GM19468 (cell line): Measurements from ENCODE around the gene RASGEF1B.

Source experiments
- ATAC-seq: cut with Tn5 transposase; IDR thresholded peaks from one replicate; pipeline ENCODE4 v1.9.1; 2021; ENCODE audit warnings: mild to moderate bottlenecking, moderate library complexity, moderate number of reproducible peaks; ENCODE audit not compliant: unreplicated experiment; ENCODE audit errors: extremely low read depth

Gene RASGEF1B

DNA sequence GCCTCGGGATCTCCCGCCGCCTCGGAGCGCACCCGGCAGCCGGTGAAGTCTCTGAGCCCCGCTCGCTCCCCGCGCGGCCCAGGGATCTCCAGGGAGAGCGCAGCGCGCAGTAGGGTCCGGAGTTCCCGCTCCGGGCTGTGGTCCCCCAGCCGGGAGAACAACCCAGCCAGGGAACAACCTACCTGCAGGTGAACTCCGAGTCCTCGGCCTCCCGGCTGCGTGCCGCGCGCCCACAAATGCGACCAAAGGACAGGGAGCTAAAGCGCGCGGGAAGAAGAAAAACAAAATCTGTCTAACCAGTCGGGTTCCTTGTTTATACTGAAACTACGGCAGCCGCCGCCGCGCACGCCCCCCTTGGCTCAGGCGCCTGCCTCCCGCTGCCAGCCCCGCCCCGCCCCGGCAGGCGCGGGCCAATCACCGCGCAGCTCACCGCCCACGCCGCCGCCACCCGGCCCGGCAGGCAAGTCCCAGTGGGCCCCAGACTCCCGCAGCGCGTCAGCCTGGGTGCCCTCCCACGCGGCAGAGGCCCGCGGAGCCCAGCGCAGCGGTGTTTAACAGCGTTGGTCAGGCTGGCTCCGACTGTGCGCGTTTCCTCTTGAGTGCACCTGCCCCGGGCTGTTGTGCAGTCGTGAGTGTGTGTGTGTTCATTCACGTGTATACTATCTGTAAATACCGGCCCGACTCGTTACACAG lies at the start of gene RASGEF1B:
TSS of gene RASGEF1B (minus strand) at position 320 of the 693 bp plus-strand sequence. CDS start 12,399 bp downstream, outside the sequence.
- peak; percentile 94 for ATAC-seq

DNA sequence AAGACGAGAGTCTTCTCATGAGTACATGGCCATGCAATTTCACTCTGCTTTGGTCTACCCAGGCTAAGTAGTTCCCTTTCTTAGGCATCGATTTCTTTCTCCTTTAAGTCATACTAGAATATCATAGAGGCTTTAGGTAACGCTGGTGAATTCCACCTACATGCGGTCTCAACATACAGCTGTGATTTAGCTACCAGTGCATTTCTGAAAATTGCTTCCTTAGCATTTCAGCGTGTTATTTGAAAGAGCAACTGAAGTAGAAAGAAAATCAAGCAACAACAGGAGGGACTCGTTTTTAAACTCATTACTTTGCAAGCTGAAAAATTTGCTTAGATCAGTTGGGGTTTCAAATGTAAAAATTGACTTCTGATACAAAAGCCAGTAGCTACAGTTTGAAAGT lies 48.1 kb upstream of the RASGEF1B start:
- ATAC-seq: no peak

DNA sequence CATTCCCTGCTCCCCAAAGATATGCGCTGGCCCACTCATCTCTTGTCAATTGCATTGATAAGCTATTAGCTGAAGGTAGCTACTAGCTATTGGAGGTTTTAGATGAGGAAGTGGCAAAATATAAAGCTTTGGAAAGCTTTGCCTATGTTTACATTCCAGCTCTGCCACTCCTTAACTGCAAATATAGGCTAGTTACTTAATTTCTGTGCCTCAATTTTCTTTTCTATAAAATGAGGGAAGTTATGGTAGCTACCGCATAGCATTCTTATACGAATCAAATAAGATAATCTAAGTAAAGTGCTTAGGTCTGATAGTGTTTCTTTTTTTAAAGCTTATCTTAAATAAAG lies 47.7 kb upstream of the RASGEF1B start:
- no peak for ATAC-seq

DNA sequence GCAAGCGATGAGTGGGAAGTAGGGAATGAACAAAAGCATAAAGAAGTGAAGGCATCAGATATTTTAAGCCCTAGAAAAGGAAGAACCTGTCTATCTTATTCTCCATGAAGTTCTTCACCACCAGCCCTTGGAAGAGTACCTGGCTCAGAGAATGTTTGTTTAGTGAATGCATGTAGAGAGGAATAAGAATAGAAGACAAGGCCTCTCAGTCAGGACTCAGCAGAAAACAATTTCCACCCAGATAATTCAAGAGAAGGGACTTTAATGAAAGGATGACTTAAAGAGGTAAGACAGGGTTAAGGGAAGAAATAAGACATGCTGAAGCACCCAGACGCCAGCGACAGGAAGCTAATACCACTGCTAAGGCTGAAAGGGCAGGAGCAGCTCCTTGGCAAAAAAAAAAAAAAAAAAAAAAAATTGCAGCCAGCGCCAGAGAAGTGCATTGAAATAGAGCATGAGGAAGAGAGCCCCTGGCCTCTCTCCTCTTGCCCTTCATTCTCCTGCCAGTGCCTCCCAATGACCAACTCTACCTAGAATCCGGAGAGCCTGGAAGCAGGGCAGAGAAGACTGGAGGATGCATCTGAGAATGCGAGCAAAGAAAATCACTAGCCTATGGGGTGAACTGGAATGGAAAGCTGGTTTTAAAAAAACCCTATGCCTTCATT lies 47.2 kb upstream of the RASGEF1B start:
- ATAC-seq: no peak

DNA sequence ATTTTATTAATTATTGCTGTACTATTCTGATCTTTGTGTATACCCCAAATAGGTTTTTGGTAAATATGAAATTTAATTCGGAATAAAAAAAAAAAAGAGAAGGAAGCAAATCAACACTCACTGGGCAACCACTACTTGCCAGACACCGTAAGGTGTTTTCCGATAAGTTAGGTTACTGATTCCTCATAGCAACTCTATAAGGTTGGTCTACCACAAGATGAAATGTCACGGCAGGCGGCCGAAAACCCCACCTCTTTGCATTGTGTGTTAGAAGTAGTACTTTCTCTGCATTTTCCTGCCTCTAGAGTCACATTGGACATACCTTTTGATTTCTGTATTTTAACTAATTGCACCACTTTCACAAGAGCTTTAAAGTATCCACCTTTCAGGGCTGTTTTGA lies 44.5 kb upstream of the RASGEF1B start:
- no peak for ATAC-seq

DNA sequence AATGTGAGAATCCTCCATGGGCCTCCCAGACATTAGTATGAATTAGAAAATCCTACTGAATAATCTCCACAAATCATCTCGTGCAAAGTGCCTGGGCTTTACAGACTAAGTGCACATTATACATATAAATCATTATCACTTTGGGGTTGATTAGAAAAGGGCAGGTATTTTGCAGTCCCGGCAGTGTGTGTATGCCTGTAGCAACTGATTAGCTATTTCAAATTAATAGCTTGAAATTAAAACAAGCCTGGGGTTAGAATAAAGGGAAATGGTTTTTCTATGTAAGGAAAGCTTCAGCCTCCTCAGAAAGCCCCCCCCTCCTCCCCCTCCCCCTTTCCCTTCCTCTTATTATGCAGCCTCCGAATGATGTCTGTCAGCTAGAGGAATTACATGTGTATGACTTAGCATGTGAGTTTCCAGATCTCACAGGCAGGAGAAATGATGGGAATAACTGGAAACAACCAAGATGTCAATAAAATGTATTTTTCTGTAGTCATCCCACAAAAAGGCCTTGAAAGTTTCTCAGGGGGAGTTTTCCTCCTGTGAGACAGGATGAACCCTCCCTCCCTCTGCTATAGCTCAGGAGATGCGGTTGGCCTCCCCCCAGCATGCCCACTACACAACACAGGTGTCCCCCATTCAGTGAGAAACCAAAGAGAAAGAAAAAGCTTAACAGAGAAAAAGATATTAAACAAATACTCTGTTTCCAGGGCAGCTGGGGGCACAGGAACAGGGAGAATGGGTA lies 41.2 kb upstream of the RASGEF1B start:
- no peak for ATAC-seq

DNA sequence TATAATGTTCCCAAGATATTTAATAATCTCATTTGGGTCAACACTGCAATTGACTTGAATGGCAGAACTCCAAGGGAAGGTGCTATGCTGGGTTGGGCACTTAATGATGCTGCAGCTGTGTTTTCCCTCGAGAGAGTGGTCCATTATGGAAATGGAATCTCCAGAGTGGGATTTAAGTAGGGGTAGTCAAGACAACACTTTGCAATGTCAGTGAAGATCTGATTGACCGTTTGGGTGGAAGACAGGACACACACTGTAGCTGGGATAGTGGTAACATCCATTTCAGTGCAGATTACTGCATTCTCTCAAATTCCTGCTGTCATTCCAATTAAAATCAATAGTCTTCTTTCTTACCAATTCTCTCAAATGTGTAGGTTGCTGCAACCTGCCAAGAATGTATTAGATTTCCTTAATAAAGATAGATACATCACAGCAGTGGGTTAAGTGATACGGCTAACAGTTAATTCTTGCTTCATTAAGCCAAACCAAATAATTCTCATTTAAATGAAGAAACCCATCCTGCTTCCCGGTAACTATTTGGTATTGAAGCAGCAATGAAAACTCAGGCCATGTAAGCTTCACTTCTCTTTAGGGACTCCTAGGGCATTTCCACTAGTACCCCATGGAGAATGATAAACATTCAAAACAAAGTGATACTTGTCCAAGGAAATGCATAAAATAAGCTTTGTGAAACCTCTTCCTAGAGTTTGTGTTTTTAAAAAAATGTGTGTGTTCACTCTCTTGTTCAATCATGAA lies 40.5 kb upstream of the RASGEF1B start:
- ATAC-seq: no peak

DNA sequence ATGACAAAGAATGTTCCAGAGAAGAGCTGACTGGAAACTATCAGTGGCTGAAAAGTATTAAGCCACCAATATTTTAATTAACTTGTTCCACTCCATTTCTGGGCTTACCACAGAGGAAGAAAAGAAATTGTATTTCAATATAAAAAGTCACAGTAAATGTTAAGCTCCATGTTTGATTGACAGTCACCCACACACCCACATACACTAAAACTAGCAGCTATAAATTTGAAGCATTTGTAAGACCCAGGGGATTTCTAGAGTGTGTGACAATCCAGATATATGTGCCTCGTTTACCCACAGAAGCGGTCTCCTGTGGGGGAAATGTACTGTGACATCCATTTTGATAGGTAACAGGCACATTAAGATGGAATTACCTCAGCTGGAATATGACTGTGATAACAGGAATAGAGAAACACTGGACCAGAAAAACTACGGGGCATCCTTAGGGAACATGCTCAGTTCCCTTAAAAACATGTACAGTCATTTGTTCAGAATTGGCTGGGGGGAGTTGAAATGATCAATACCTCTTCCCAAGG lies 39.0 kb upstream of the RASGEF1B start:
- no peak for ATAC-seq

DNA sequence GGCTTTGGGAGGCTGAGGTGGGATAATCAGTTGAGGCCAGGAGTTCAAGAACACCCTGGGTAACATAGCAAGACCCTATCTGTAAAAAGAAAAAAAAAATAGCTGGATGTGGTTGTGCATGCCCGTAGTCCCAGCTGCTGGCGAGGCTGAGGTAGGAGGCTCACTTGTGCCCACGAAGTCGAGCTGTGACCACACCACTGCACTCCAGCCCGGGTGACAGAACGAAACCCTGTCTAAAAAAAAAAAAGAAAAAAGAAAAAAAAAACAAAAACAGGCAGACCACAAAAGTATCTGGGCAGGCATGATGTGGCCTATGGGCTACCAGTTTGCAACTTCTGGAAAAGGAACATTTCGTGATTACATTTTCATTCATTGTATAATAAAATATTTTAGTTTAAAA lies 38.1 kb upstream of the RASGEF1B start:
- ATAC-seq: no peak

DNA sequence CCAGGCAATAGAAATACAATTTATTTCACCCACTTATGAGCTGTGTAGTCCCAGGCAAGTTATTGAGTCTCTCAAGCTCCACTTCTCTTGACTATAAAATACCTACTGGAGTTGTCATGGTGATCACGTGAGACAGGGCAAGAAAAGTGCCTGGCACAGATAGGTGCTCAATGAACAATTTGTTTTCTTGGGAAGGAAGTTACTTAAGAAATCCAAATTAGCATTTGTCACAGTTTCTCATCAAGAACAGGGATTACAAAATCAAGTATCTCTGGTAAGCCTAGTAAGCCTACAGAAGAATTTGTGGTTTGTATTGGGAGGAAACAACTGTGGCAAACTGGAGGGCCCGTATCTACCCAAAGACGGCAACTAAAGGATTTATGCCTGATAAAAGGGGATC lies 37.5 kb upstream of the RASGEF1B start:
- ATAC-seq: no peak

DNA sequence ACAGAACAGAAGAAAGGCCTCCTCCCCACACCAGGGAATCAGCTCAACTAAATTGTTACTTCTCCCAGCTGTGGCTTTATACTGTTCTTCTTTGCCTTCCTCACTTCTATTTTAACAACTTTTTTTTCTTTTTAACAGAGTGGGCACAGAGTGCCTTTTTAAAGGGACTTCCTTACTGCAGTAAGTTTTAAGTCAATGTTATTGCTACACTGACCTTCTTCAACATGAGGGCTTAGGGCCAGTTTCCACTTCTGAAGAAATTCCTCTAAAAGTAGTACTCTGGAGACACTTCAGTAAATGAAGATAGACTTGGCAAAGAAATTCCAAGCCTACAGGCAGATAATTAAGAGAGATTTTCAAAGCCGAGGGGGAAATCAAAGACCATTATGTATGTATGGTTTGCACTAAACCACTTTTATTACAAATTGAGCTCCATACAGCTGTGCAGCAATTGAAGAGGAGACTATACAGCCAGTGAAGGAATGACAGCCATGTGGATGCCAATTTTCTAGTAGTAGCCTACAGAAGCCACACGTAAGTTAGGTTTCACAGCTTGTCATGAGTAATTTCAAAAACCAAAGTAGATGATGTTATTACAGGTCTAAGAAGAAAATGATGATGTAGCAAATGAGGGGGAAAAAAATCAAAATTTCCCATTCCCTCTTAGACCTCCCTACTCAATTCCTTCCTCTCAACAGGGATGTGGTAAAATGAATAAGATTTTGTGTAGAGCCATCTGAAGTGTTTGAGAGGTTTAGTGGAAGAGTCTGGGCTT lies 36.9 kb upstream of the RASGEF1B start:
- ATAC-seq: no peak

DNA sequence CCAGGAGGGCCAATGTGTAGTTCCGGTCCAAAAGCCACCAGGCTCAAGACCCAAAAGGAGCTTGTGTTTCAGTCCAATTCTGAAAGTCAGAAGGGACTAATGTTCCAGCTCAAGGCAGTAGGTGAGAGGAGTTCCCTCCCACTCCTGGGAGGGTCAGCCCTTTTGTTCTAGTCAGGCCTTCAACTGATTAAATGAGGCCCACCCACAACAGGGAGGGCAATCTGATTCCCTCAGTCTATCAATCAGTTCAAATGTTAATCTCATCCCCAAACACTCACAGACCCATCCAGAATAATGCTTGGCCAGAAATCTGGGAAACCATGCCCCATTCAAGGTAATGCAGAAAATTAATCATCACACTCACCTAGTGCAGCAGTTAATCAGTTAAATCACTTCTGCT lies 35.8 kb upstream of the RASGEF1B start:
- ATAC-seq: no peak

DNA sequence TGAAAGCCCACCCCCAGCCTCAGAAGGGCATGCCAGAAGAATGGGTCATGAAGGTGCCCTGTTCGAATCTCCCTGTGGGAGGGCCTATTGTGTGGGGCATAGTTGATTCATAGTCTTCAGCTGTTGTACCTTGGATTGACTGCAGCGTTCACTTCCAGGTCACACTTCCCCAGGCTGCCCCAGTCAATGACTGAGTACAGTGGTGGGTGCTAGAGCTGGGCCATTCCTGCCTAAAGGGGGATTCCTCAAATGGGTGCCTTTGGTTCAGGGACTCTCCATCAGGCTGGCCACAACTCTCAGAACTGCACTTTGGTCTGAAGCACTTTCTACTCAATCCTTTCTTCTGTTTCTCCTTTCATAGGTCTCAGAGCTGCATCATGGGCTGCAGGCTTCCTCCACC lies 35.0 kb upstream of the RASGEF1B start:
- no peak for ATAC-seq

DNA sequence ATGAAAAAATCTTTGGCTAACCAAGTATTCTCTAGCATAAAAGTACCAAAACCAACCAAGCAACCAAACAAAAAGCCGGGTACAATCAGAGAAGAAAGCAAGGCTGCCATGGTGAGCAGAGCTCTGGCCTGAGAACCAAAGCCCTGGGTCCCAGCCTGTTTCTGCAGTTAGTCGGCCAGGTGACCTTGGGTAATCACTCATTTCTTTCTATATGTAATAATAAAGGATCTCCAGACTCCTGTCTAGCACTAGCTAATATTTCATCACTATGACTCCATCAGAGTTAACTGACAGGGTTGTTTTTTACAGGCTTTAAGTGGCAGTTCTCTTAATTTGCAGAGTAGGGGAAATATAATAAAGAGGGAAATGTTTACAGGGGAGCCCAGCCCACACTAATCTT lies 34.0 kb upstream of the RASGEF1B start:
- no peak for ATAC-seq

DNA sequence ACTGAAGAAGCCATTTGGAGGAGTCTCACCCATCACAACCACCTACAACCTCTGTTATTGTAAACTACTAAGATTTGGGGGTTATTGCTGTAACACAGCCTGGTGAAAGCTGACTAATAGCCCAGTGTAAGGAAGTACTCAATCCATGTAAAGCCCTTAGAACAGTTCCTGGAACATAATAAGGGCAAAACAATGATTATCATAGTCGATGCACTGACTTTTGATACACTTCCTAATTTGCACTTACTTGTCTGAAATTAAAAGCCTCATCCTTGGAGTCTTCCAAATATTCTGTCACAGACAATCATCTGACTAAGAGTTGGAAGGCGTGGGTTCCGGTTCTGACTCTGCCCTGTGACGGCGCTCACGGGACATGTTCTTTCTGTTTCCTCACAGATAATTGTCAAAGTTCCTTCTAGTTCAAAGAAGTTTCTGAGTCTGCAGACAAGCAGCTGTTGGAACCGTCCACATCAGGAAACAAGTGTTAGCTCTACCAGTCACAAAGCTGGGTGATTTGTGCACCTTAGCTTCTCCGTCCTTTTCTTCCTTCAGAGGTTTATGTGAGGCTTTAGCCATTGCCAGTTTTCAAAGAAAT lies 33.4 kb upstream of the RASGEF1B start:
- ATAC-seq: peak; percentile 48

DNA sequence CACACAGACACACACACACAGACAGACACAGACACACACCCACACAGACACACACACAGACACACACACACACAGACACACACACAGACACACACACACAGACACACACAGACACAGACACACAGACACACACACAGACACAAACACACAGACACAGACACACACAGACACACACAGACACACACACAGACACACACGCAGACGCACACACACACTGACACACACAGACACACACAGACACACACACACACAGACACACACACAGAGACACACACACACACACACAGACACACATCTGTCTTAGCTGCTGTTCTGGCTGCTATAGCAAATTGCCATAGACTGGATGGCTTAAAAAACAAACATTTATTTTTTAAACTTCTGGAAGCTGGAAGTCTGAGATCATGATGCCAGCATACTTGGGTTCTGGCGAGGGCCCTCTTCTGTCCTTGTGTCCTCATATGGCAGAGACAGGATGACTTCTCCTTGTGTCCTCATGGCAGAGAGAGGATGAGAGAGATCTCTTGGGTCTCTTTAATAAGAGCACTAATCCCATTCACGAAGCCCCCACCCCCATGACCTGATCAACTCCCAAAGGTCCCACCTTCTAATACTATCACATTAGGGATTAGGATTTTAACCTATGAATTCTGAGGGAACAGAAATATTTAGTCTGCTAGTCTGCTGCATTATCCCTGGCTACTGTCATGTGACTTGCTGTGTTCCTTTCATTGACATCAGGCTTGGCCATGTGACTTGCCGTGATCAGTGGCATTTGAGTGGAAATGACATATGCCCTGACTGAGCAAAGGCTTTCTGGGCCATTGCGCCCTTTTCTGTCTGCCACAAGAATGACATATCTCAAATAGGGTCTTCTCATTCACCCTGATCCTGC lies 32.7 kb upstream of the RASGEF1B start:
- no peak for ATAC-seq

DNA sequence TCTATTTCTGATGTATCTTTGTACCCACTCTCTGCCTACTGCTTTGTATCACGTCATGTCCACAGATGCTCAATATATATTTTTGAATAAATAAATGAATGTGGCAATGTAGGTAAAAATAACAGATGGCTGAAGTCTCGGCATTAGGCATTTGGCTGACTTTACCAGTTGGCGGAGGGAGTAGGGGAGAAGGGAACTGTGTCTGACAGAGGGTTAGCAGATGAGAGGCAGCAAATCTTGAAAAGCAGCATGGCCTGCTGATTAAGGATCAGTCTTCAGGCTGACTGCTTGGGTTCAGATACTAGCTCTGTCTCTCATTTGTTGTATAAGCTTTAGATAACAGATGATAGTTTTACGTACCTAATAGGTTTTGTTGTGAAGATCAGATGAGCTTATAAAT lies 31.9 kb upstream of the RASGEF1B start:
- ATAC-seq: no peak

DNA sequence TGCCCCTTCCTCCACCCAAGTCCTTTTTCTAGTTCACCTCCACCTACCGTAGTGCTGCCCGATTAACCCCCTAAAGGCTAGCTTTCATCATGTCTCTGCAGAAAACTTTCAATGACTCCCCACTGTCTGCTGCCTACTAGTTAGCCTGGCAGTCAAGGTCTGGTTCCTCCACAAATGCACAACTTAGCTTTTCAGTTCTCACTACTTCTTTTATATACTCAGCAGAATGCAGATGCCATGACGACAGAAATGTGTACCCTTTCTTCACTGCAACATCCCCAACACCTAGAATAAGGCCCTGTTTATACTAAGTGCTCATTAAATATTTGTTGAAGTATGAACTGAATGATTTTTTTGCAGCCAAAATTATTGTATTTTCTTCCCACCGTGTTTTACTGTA lies 30.9 kb upstream of the RASGEF1B start:
- ATAC-seq: no peak
